Measurements from ENCODE around the gene DNAJC3.

DNA sequence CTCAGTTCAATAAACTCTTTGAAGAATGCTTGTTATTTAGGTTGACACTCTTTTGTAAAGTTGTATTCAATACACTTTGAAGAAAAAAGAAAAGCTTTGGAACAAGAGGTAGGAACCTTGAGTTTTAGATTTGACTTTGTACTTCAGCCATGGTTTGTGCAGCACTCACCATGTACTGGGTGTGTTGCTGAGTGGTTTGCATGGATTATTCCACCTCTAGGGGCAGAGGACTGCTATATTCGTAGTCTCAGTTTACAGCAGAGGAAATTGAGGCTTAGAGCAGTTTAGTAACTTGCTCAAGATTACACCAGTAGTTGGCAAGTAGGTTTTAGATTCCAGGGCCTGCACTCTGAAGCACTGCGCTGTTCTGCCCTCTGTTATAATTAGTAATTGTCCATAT is 68.8 kb downstream of the DNAJC3 start:
- TF ChIP-seq SUZ12 (IDR thresholded peaks at IDR 0.05; ENCODE audit: extremely low read depth, insufficient read depth, insufficient read length), result no peak
- no peak for TF ChIP-seq ZNF274 (IDR thresholded peaks at IDR 0.05; ENCODE audit: low read depth, low read length)
- TF ChIP-seq YY1 (IDR thresholded peaks at IDR 0.05; ENCODE audit: insufficient read depth, insufficient read length), result no peak
